CD8-positive, alpha-beta memory T cell (primary cell): ENCODE data around the gene ACTR3C. TPM values are rescaled to one million over a fixed set of nuclear protein-coding genes. Genes with fewer than 3 reads are reported as not detected.
"Not testable (repeated sequence)": the region's sequence is repeated elsewhere in the genome, so short reads cannot be mapped to it uniquely, and the experiment has no call there.

ENCODE experiments used
- CTCF ChIA-PET: fragments of 350-600 bp; sonication (Branson Sonifier 250); formaldehyde crosslinking; loops from one replicate; lab custom pipeline; 2021; ENCODE audit warnings: antibody characterized with exemption; lab: Charles Lee
- POLR2A ChIA-PET: fragments of 350-600 bp; sonication (Branson Sonifier 250); formaldehyde crosslinking; loops from one replicate; lab custom pipeline; 2021; ENCODE audit warnings: antibody characterized with exemption; lab: Charles Lee
- DNase-seq, 5 donors: peaks; one replicate each; pipeline versions ENCODE4 v3.0.0 to v3.0.0-alpha.2; 2020 to 2022; ENCODE audit warnings: mixed read lengths in 1 of 5
- H3K27ac ChIP-seq: one replicate; pipeline ENCODE4 v1.7.0; 2013; ENCODE audit warnings: low read depth, mild to moderate bottlenecking, low read length, moderate library complexity
- H3K27me3 ChIP-seq: 2 replicates; pipeline ENCODE4 v1.7.0; 2013; ENCODE audit warnings: low read length, mild to moderate bottlenecking; ENCODE audit not compliant: insufficient read depth, poor library complexity, severe bottlenecking
- H3K36me3 ChIP-seq: 2 replicates; pipeline ENCODE4 v1.7.0; 2013; ENCODE audit warnings: mild to moderate bottlenecking, low read length, moderate library complexity; ENCODE audit not compliant: insufficient read depth
- H3K4me1 ChIP-seq: 2 replicates; pipeline ENCODE4 v1.7.0; 2013; ENCODE audit warnings: mild to moderate bottlenecking, low read length, moderate library complexity; ENCODE audit not compliant: insufficient read depth
- H3K4me3 ChIP-seq: 2 replicates; pipeline ENCODE4 v1.7.0; 2013; ENCODE audit warnings: mild to moderate bottlenecking, low read length
- H3K9me3 ChIP-seq: 2 replicates; pipeline ENCODE4 v1.7.0; 2013; ENCODE audit warnings: mild to moderate bottlenecking, low read length
- H3K27ac Mint-ChIP-seq, 8 donors: one replicate each; pipeline ENCODE4 v1.8.0; 2020 to 2021; ENCODE audit warnings: mixed read lengths in 8 of 8, mild to moderate bottlenecking in 6 of 8, inconsistent platforms in 3 of 8, moderate library complexity in 3 of 8
- H3K27me3 Mint-ChIP-seq, 2 donors: one replicate each; pipeline ENCODE4 v1.8.0; 2020 to 2021; ENCODE audit warnings: mixed read lengths in 2 of 2, mild to moderate bottlenecking in 1 of 2, moderate library complexity in 1 of 2
- H3K36me3 Mint-ChIP-seq, 3 donors: one replicate each; pipeline ENCODE4 v1.8.0; 2020 to 2021; ENCODE audit warnings: mixed read lengths in 3 of 3, inconsistent platforms in 1 of 3, mild to moderate bottlenecking in 1 of 3
- H3K4me1 Mint-ChIP-seq, 3 donors: one replicate each; pipeline ENCODE4 v1.8.0; 2020 to 2021; ENCODE audit warnings: mixed read lengths in 3 of 3, inconsistent platforms in 1 of 3, mild to moderate bottlenecking in 1 of 3
- H3K4me3 Mint-ChIP-seq, 7 donors: one replicate each; pipeline ENCODE4 v1.8.0; 2020 to 2021; ENCODE audit warnings: mixed read lengths in 7 of 7, mild to moderate bottlenecking in 6 of 7, moderate library complexity in 4 of 7, inconsistent platforms in 2 of 7
- H3K9me3 Mint-ChIP-seq, 5 donors: one replicate each; pipeline ENCODE4 v1.8.0; 2020 to 2022; ENCODE audit warnings: mixed read lengths in 5 of 5, mild to moderate bottlenecking in 3 of 5, moderate library complexity in 2 of 5, inconsistent platforms in 1 of 5
- polyA plus RNA-seq: library from polyadenylated mRNA; unstranded; fragments of 300-500 nt; fragmentation: Illumina TruSeq; gene quantifications from one replicate; pipeline ENCODE4 v1.2.3, GENCODE V29; 2021
- total RNA-seq, 2 experiments: library from RNA; stranded (reverse); gene quantifications; one replicate each; pipeline ENCODE4 v1.2.3, GENCODE V29; 2021

ACTR3C gene
- total and polyA plus RNA-seq, 3 experiments from 2014 or later: 4.5 to 6.6 (median 4.7) TPM

DNA sequence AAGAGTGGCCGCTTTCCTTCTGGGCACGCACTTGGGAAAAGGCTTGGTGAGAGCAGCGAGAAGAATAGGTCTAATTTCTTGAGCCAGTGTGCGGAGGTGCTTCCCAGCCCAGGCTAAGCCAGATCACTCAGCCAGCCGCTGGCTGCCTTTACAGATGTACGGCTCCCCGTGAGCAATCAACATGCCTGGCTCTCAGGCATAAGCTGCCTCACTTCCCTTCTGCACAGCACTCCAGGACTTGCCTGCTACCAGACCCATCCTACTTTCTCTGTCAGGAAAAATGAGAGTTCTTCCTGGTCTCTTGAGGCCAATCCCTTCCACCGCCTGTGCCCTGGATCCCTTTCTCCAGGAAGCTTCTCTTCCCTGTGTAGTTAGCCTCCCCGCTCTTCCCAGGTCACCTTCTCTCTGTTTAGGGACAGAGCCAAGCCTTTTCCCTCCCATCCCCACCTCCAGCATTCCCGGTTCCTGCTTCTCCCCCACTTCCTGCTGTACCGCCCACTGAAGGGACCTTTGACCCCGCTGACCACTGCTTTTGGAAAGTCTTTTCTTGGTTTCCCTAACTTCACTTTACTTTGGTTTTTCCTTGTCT, 1.1 kb upstream of the ACTR3C start:
- no peak for DNase-seq
- H3K4me1 ChIP-seq: peaks cover 26% of the 10 kb centered on the region
- Mint-ChIP-seq H3K36me3 (peaks cover 0 to 57% (median 11%) of the 10 kb centered on the region in 3 donors), H3K27me3 (no peaks in the 10 kb centered on the region), H3K4me3 (peak overlapping the region; percentile 93 to 100 (median 97)), H3K4me1 (peaks cover 35 to 53% (median 45%) of the 10 kb centered on the region in 3 donors), H3K27ac (peak overlapping the region; percentile 78 to 99 (median 97)), H3K9me3 (no peaks in the 10 kb centered on the region)
- ChIA-PET CTCF (interaction anchor here (1.1 kb wide), 1 partner anchor 32 kb away, joined by 3 read pairs; no protein-coding TSS in a partner anchor), POLR2A (no interaction called here)
- peak overlapping the region; percentile 64 for H3K4me3 ChIP-seq
- no peaks in the 10 kb centered on the region for H3K27me3 ChIP-seq
- no peaks in the 10 kb centered on the region for H3K9me3 ChIP-seq
- peak overlapping the region; percentile 92 for H3K27ac ChIP-seq
- peaks cover 18% of the 10 kb centered on the region for H3K36me3 ChIP-seq

DNA sequence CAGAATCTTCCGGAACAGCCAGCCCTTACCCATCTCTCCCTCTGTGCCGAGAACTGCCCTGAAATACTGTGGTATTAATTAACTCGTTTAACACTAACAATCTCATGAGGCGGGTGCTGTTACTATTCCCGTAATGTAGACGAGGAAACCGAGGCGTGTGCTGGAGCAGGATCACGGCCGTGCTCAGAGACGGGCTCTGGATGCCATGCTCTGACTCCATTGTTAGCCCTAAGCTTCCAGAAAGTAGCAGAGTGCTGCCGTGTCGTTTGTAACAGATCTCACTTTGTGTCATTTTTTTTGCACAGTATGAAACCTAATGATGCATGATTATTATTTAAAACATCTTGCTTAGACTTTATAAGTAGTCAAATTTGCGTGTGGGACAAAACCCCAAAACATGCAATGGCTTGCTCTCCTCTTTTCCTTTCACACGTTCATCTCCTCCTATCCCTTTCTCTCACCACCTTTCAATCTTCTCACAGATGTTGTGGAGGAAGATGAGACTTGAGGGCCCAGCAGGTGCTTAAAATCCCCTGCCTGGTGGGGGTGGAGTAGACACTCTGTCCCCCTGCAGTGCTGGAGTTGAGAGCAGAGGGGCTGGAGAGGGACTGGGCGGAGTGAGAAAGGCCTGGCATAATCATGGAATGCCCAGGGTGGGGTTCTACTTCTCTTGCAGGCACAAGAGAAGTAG, 482 bp upstream of the ACTR3C start:
- POLR2A ChIA-PET: no interaction called here
- Mint-ChIP-seq H3K27ac (peak overlapping the region; percentile 82 to 99 (median 98)), H3K4me1 (peaks cover 35 to 53% (median 42%) of the 10 kb centered on the region in 3 donors), H3K27me3 (no peaks in the 10 kb centered on the region), H3K9me3 (no peaks in the 10 kb centered on the region), H3K36me3 (peaks cover 0 to 51% (median 9%) of the 10 kb centered on the region in 3 donors), H3K4me3 (peak overlapping the region; percentile 93 to 100 (median 97))
- Histone ChIP-seq H3K27ac (peak overlapping the region; percentile 92), H3K36me3 (peaks cover 18% of the 10 kb centered on the region), H3K27me3 (no peaks in the 10 kb centered on the region), H3K4me3 (peak overlapping the region; percentile 64), H3K9me3 (no peaks in the 10 kb centered on the region), H3K4me1 (peaks cover 26% of the 10 kb centered on the region)
- DNase-seq: peak in 1 of 5 donors; percentile 28
- CTCF ChIA-PET: interaction anchor here (1.0 to 2.2 kb wide), 2 partner anchors 45 to 555 kb away, joined by 3 to 6 read pairs; partner anchors contain the start of gene REPIN1

- Histone ChIP-seq H3K4me1 (peaks cover 26% of the 10 kb centered on the region), H3K9me3 (no peaks in the 10 kb centered on the region), H3K36me3 (peaks cover 14% of the 10 kb centered on the region), H3K27ac (peak overlapping the region; percentile 92), H3K27me3 (no peaks in the 10 kb centered on the region), H3K4me3 (peak overlapping the region; percentile 64)
- H3K27me3 Mint-ChIP-seq: peaks cover 0 to 1% of the 10 kb centered on the region in 2 donors
- peak in 2 of 5 donors; percentile 43 to 55 for DNase-seq
- ChIA-PET POLR2A (no interaction called here), CTCF (interaction anchor here (0.7 to 2.2 kb wide), 2 partner anchors 46 to 111 kb away, joined by 3 to 6 read pairs; partner anchors contain the start of gene REPIN1)
- H3K36me3 Mint-ChIP-seq: peaks cover 0 to 45% (median 8%) of the 10 kb centered on the region in 3 donors
- H3K9me3 Mint-ChIP-seq: no peaks in the 10 kb centered on the region
- H3K4me1 Mint-ChIP-seq: peaks cover 35 to 58% (median 39%) of the 10 kb centered on the region in 3 donors
- H3K27ac Mint-ChIP-seq: peak overlapping the region; percentile 92 to 98 (median 95)
- peak overlapping the region; percentile 93 to 99 (median 97) for H3K4me3 Mint-ChIP-seq
Observed at GRCh38 chr7:150322114-150322832, 1.1 kb downstream of the ACTR3C start.

DNA sequence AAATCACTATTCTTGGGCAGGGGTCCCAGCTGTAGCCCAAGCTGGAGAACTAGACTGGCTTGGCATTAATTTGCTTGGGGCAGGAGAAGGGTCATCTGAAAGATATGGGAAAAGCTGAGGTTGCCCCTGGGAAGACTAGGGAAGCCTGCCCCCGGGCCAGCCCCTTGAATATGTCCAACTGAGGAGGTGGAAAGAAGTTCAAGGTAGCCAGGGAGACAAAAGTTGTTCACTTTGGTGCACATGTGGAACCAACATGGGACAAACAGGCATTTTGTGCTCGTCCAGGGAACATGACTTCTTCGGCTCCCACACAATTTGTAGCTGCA, 1.6 kb downstream of the ACTR3C start:
- peaks cover 35 to 53% (median 39%) of the 10 kb centered on the region in 3 donors for H3K4me1 Mint-ChIP-seq
- no peak for DNase-seq
- Histone ChIP-seq H3K4me3 (no peak overlapping the region), H3K27me3 (no peaks in the 10 kb centered on the region), H3K4me1 (peaks cover 26% of the 10 kb centered on the region), H3K27ac (peak overlapping the region; percentile 92), H3K36me3 (peaks cover 9% of the 10 kb centered on the region), H3K9me3 (no peaks in the 10 kb centered on the region)
- no peaks in the 10 kb centered on the region for H3K9me3 Mint-ChIP-seq
- H3K27me3 Mint-ChIP-seq: peaks cover 0 to 1% of the 10 kb centered on the region in 2 donors
- POLR2A ChIA-PET: no interaction called here
- CTCF ChIA-PET: interaction anchor here (0.7 to 2.2 kb wide), 2 partner anchors 47 to 111 kb away, joined by 3 to 6 read pairs; partner anchors contain the start of gene REPIN1
- H3K4me3 Mint-ChIP-seq: peak overlapping the region; percentile 93 to 99 (median 97)
- peaks cover 0 to 39% (median 8%) of the 10 kb centered on the region in 3 donors for H3K36me3 Mint-ChIP-seq
- peak overlapping the region in 7 of 8 donors; percentile 77 to 98 (median 95) for H3K27ac Mint-ChIP-seq

DNA sequence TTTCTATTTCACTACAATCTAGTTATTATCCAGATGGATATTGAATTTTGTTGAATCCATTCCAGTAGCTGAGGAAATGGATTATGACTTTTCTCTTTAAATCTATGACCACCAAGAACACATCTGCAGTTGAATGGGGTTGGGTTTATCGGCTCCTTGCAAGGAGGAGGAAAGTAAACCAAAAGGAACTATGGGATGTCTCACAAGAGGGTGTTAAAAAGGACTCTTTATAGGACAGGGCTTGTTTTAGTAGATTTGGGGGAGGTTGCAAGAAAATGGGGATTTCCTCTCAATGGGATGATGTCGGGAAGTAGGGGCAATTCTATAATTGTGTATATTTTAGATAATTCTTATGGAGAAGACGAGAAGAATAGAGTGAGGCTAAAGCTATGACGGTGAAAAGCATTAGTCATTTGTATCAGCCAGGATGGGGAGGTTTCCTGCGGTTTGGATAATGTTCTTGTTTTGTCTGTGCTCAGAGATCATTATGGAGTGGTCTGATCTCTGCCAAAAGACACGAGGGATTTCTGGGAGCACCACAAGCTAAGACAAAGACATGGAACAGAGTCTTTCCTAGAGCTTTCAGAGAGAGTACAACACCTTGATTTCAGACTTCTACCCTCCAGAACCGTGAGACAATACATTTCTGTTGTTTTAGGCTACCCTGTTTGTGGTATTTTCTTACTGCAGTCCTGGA, 5.4 kb downstream of the ACTR3C start:
- Histone ChIP-seq H3K27ac (peak overlapping the region; percentile 64), H3K27me3 (no peaks in the 10 kb centered on the region), H3K9me3 (no peaks in the 10 kb centered on the region), H3K36me3 (no peaks in the 10 kb centered on the region), H3K4me3 (no peak overlapping the region), H3K4me1 (peaks cover 19% of the 10 kb centered on the region)
- no peaks in the 10 kb centered on the region for H3K9me3 Mint-ChIP-seq
- CTCF ChIA-PET: no interaction called here
- H3K36me3 Mint-ChIP-seq: peaks cover 0 to 20% (median 8%) of the 10 kb centered on the region in 3 donors
- POLR2A ChIA-PET: no interaction called here
- H3K4me3 Mint-ChIP-seq: peak overlapping the region in 1 of 7 donors; percentile 43
- peaks cover 17 to 26% (median 19%) of the 10 kb centered on the region in 3 donors for H3K4me1 Mint-ChIP-seq
- peaks cover 0 to 1% of the 10 kb centered on the region in 2 donors for H3K27me3 Mint-ChIP-seq
- no peak for DNase-seq
- no peak overlapping the region for H3K27ac Mint-ChIP-seq

DNA sequence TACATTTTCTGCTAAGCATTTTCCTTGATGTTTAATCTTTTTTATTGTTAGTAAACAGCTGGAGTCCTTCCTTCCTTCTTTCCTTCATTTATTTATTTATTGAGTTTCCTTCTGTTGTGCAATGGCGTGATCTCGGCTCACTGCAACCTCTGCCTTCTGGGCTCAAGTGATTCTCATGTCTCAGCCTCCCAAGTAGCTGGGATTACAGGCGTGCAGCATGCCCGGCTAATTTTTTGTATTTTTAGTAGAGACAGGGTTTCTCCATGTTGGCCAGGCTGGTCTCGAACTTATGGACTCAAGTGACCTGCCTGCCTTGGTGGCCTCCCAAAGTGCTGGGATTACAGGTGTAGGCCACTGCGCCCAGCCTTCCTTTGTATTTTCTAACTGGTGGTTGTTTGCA, 6.4 kb downstream of the ACTR3C start:
- H3K4me1 Mint-ChIP-seq: peaks cover 10 to 17% (median 10%) of the 10 kb centered on the region in 3 donors
- peaks cover 13% of the 10 kb centered on the region for H3K4me1 ChIP-seq
- H3K4me3 ChIP-seq, DNase-seq, H3K36me3 ChIP-seq, POLR2A ChIA-PET, H3K9me3 ChIP-seq, H3K4me3 Mint-ChIP-seq, H3K27me3 Mint-ChIP-seq, H3K27me3 ChIP-seq, H3K9me3 Mint-ChIP-seq, H3K27ac Mint-ChIP-seq: not testable (repeated sequence)
- CTCF ChIA-PET: interaction anchor here (1.9 kb wide), 1 partner anchor 9 kb away, joined by 4 read pairs; no protein-coding TSS in a partner anchor
- H3K27ac ChIP-seq: peak overlapping the region; percentile 64
- H3K36me3 Mint-ChIP-seq: peaks cover 0 to 15% (median 8%) of the 10 kb centered on the region in 3 donors

GRCh38 chr7:150314639-150315239, 8.6 kb downstream of the ACTR3C start:
- H3K4me3 ChIP-seq: no peak overlapping the region
- H3K9me3 Mint-ChIP-seq: no peaks in the 10 kb centered on the region
- no peaks in the 10 kb centered on the region for H3K9me3 ChIP-seq
- no peak for DNase-seq
- no peak overlapping the region for H3K4me3 Mint-ChIP-seq
- H3K4me1 Mint-ChIP-seq: peaks cover 0 to 5% (median 0%) of the 10 kb centered on the region in 3 donors
- no peaks in the 10 kb centered on the region for H3K27me3 ChIP-seq
- no peaks in the 10 kb centered on the region for H3K4me1 ChIP-seq
- peak overlapping the region; percentile 90 for H3K27ac ChIP-seq
- ChIA-PET POLR2A (interaction anchor here (0.7 kb wide), 1 partner anchor 41 kb away, joined by 10 read pairs; no protein-coding TSS in a partner anchor), CTCF (no interaction called here)
- H3K27me3 Mint-ChIP-seq: peaks cover 0 to 1% of the 10 kb centered on the region in 2 donors
- no peaks in the 10 kb centered on the region for H3K36me3 ChIP-seq
- H3K27ac Mint-ChIP-seq: no peak overlapping the region
- peaks cover 0 to 13% (median 8%) of the 10 kb centered on the region in 3 donors for H3K36me3 Mint-ChIP-seq
